NT2/D1 (cell line): ENCODE results near the gene DEDD2.
A peak's percentile ranks its signal among the peaks of the same experiment; 100 is the strongest.

Experiments used
- DNase-seq: peaks from one replicate; pipeline ENCODE4 v3.0.0-alpha.2; 2011; ENCODE audit warnings: low read depth, low spot score
- H3K27me3 ChIP-seq: 2 replicates; pipeline ENCODE4 v1.6.0; 2011; ENCODE audit warnings: mild to moderate bottlenecking; ENCODE audit not compliant: insufficient read length, insufficient read depth
- H3K36me3 ChIP-seq: 2 replicates; pipeline ENCODE4 v1.6.1; 2011; ENCODE audit warnings: mild to moderate bottlenecking, low read length, mixed read lengths; ENCODE audit not compliant: insufficient read depth, insufficient read length
- H3K4me1 ChIP-seq: 2 replicates; pipeline ENCODE4 v1.5.1; 2011; ENCODE audit not compliant: insufficient read depth, insufficient read length
- H3K4me3 ChIP-seq: 2 replicates; pipeline ENCODE4 v1.5.1; 2011; ENCODE audit warnings: low read depth; ENCODE audit not compliant: insufficient read length
- H3K9ac ChIP-seq: 2 replicates; pipeline ENCODE4 v1.6.0; 2011; ENCODE audit warnings: low read depth; ENCODE audit not compliant: insufficient read length
- H3K9me3 ChIP-seq: 2 replicates; pipeline ENCODE4 v1.5.1; 2011; ENCODE audit warnings: mild to moderate bottlenecking, low read length; ENCODE audit not compliant: insufficient read depth
- SUZ12 ChIP-seq: IDR thresholded peaks from 2 replicates; pipeline ENCODE4 v1.6.1; 2011; ENCODE audit not compliant: insufficient read length, insufficient read depth; ENCODE audit errors: extremely low read depth
- YY1 ChIP-seq: IDR thresholded peaks from 2 replicates; pipeline ENCODE4 v1.6.1; 2011; ENCODE audit not compliant: insufficient read length, insufficient read depth
- ZNF274 ChIP-seq: IDR thresholded peaks from 2 replicates; pipeline ENCODE4 v1.6.1; 2011; ENCODE audit warnings: mild to moderate bottlenecking, low read depth, low read length

The DEDD2 gene

GRCh38 chr19:42176649-42176989 lies 40.9 kb downstream of the DEDD2 start:
- TF ChIP-seq YY1 (no peak), ZNF274 (no peak), SUZ12 (no peak)
- Histone ChIP-seq H3K27me3 (peaks cover 83% of the 10 kb centered on the region), H3K4me1 (peaks cover 2% of the 10 kb centered on the region), H3K36me3 (no peaks in the 10 kb centered on the region), H3K9ac (no peak overlapping the region), H3K4me3 (peak overlapping the region; percentile 6), H3K9me3 (no peaks in the 10 kb centered on the region)
- no peak for DNase-seq

DNA sequence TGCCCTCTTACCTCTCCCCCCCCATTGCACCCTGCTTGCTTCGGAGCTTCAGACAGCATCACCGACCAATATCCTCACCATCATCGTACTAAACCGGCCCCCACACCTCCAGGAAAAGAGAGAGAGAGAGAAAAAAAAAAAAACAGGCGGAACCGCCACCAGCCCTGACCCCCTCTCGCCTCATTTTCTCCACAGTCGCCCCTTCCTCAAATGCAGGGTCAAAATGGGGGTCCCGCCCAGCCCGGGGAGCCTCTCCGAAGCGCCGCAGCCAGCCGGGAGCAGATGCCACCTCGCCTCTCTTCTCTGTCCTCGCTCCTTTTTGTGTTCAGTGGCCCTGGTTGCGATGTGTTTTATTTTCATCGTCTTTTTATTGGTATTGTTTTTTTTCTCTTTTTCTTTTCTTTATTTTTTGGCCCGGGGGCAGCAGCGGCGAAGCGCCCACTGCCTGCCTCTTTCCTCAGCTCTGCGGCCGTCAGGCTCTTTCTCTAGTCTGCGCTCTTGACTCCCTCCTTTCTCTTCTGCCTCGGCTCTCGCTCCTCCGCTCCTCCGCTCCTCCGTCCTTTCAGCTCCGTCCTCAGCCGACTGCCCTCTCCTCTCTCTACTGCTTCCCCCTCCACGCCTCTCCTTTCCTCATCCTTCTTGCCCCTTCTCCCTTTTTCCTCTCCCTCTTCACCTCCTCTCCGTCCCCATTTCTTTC lies 41.4 kb downstream of the DEDD2 start:
- TF ChIP-seq ZNF274 (no peak), YY1 (no peak), SUZ12 (no peak)

GRCh38 chr19:42174958-42175734 lies 42.3 kb downstream of the DEDD2 start:
- H3K36me3 ChIP-seq: no peaks in the 10 kb centered on the region
- peaks cover 70% of the 10 kb centered on the region for H3K27me3 ChIP-seq
- H3K4me3 ChIP-seq: no peak overlapping the region
- H3K9me3 ChIP-seq: no peaks in the 10 kb centered on the region
- TF ChIP-seq YY1 (no peak), SUZ12 (no peak), ZNF274 (no peak)
- H3K4me1 ChIP-seq: peaks cover 2% of the 10 kb centered on the region
- H3K9ac ChIP-seq: no peak overlapping the region
- DNase-seq: no peak

More for the DNA sequence above, 41.4 kb downstream of the DEDD2 start:
- peaks cover 2% of the 10 kb centered on the region for H3K4me1 ChIP-seq
- peaks cover 80% of the 10 kb centered on the region for H3K27me3 ChIP-seq
- peak overlapping the region; percentile 9 for H3K4me3 ChIP-seq
- no peaks in the 10 kb centered on the region for H3K36me3 ChIP-seq
- no peak overlapping the region for H3K9ac ChIP-seq
- DNase-seq: peak; percentile 15
- H3K9me3 ChIP-seq: no peaks in the 10 kb centered on the region

DNA sequence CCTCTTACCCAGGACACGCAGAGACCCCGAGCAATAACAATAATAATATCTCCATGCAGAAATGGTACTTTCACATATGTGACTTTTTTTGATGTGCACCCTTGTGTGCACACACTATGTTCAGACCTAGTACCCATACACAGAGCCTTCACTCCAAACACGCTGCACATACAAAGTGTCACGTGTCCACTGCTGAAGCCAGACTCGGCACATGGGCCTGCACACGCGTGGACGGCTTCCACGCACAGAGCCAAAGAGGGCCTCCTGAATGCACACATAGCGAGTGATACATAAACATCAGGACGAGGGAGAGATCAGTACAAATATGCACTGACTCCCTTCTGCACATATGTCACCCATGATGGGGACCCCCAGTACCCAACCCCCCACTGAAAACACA lies 43.3 kb downstream of the DEDD2 start:
- no peak overlapping the region for H3K9ac ChIP-seq
- H3K9me3 ChIP-seq: no peaks in the 10 kb centered on the region
- no peak overlapping the region for H3K4me3 ChIP-seq
- H3K27me3 ChIP-seq: peaks cover 61% of the 10 kb centered on the region
- H3K36me3 ChIP-seq: no peaks in the 10 kb centered on the region
- TF ChIP-seq SUZ12 (no peak), YY1 (no peak), ZNF274 (no peak)
- no peak for DNase-seq
- H3K4me1 ChIP-seq: peaks cover 2% of the 10 kb centered on the region

- Histone ChIP-seq H3K9ac (no peak overlapping the region), H3K36me3 (no peaks in the 10 kb centered on the region), H3K4me3 (no peak overlapping the region), H3K27me3 (peaks cover 56% of the 10 kb centered on the region), H3K9me3 (no peaks in the 10 kb centered on the region), H3K4me1 (peaks cover 2% of the 10 kb centered on the region)
- no peak for DNase-seq
- TF ChIP-seq SUZ12 (no peak), ZNF274 (no peak), YY1 (no peak)
These were observed 43.8 kb downstream of the DEDD2 start for GRCh38 chr19:42173695-42174094.

GRCh38 chr19:42172261-42172660 lies 45.2 kb downstream of the DEDD2 start:
- Histone ChIP-seq H3K4me1 (peaks cover under 1% of the 10 kb centered on the region), H3K9ac (no peak overlapping the region), H3K36me3 (no peaks in the 10 kb centered on the region), H3K27me3 (peaks cover 54% of the 10 kb centered on the region), H3K4me3 (no peak overlapping the region), H3K9me3 (no peaks in the 10 kb centered on the region)
- TF ChIP-seq SUZ12 (no peak), YY1 (no peak)
- no peak for DNase-seq

- TF ChIP-seq ZNF274 (no peak), SUZ12 (no peak), YY1 (no peak)
- H3K9ac ChIP-seq: no peak overlapping the region
- DNase-seq: no peak
- H3K4me1 ChIP-seq: no peaks in the 10 kb centered on the region
- H3K9me3 ChIP-seq: no peaks in the 10 kb centered on the region
- peaks cover 43% of the 10 kb centered on the region for H3K27me3 ChIP-seq
- H3K36me3 ChIP-seq: no peaks in the 10 kb centered on the region
- no peak overlapping the region for H3K4me3 ChIP-seq
These were observed 46.8 kb downstream of the DEDD2 start for GRCh38 chr19:42170715-42171114.
